GM23248 (cell line): Measurements from ENCODE around the gene RNPS1.

Experiments
- EZH2 ChIP-seq: fragments of 200-600 bp; sonication (generic); IDR thresholded peaks from 2 replicates; pipeline ENCODE4 v1.6.1; 2018; ENCODE audit warnings: antibody characterized with exemption, mild to moderate bottlenecking; ENCODE audit not compliant: insufficient read depth, poor library complexity, severe bottlenecking
- EZH2phosphoT487 ChIP-seq: fragments of 200-600 bp; sonication (generic); IDR thresholded peaks from 2 replicates; pipeline ENCODE4 v1.6.1; 2018; ENCODE audit warnings: antibody characterized with exemption, moderate library complexity, mild to moderate bottlenecking, low read depth; ENCODE audit not compliant: insufficient read depth

DNA sequence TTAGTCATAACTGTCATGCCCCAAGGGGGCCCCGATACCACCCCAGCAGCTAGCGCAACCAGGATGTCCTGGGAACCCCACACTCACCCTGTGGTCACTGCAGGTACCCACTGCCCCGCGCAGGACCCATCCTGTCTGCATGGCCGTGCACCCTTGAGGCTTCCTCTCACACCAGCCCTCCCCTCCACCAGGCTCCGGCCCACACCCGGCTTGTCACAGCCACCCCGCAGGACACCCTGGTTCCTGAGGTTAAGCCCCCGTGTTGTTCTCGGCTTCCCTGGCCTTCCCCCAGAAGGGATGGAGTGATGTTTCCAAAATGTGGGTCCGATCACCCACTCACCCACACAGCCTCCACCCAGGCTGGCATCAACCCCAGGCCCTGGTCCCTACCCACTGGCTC, 24.1 kb downstream of the RNPS1 start:
- no peak for TF ChIP-seq EZH2
- TF ChIP-seq EZH2phosphoT487: no peak
